ENCODE results near the gene CSTB. TPM values are rescaled to one million over a fixed set of nuclear protein-coding genes. Genes with fewer than 3 reads are reported as not detected.

CSTB gene
- total RNA-seq, 1 experiment from 2014 or later: 36.1 TPM

DNA sequence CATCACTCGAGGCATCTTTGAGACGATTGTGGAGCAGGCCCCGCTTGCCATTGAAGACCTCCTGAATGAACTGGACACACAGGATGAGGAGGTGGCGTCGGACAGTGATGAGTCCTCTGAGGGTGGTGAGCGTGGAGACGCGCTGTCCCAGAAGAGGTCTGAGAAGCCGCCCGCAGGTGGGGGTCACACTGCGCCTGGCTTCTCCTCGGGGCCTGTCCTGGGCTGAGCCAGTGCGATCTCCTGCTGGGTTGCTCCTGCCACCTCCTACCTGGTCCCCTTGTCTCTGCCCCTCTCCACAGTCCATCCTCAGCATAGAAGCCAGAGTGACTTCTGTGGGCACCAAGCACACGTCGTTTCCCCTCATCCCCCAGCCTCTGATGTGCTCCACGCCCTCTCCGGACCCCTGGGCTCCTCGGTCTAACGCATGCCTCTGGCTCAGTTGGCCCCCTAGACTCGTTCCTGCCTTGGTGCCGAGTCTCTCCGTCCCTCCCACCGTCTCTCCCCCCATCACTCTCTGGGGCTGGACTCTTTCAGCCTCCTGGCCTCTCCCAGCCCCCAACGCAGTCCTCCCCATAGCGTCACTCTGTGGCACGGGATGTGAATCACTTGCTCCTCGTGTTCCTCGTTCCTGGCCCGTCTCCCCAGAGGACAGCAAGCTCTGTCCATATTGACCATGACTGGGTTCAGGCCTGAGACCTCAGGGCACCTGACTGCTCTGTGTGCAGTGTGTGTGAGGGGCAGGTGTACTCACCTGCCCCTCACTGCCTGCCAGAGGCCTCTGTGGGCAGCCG lies 22.0 kb upstream of the CSTB start:
- TF ChIP-seq ZNF416 (CRISPR knock-in tag; IDR thresholded peaks at IDR 0.05): no peak
- TF ChIP-seq PRRX2 (CRISPR knock-in tag; IDR thresholded peaks at IDR 0.05): no peak
- TF ChIP-seq, protein P1, sequence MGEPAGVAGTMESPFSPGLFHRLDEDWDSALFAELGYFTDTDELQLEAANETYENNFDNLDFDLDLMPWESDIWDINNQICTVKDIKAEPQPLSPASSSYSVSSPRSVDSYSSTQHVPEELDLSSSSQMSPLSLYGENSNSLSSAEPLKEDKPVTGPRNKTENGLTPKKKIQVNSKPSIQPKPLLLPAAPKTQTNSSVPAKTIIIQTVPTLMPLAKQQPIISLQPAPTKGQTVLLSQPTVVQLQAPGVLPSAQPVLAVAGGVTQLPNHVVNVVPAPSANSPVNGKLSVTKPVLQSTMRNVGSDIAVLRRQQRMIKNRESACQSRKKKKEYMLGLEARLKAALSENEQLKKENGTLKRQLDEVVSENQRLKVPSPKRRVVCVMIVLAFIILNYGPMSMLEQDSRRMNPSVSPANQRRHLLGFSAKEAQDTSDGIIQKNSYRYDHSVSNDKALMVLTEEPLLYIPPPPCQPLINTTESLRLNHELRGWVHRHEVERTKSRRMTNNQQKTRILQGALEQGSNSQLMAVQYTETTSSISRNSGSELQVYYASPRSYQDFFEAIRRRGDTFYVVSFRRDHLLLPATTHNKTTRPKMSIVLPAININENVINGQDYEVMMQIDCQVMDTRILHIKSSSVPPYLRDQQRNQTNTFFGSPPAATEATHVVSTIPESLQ (CRISPR knock-in tag; IDR thresholded peaks at IDR 0.05): no peak
- TF ChIP-seq TEAD4 (CRISPR knock-in tag; IDR thresholded peaks at IDR 0.05): no peak
- ChIA-PET POLR2A (no interaction called here), CTCF (no interaction called here)
- DNase-seq (ENCODE audit: low spot score): no peak
- peaks cover 79% of the 10 kb centered on the region for H3K36me3 Mint-ChIP-seq
- no peak for ATAC-seq
- no peaks in the 10 kb centered on the region for H3K9me3 Mint-ChIP-seq
- no peak overlapping the region for H3K27ac Mint-ChIP-seq
- no peaks in the 10 kb centered on the region for H3K27me3 Mint-ChIP-seq (ENCODE audit: low read depth)
- H3K4me1 Mint-ChIP-seq: no peaks in the 10 kb centered on the region
- no peak overlapping the region for H3K4me3 Mint-ChIP-seq

DNA sequence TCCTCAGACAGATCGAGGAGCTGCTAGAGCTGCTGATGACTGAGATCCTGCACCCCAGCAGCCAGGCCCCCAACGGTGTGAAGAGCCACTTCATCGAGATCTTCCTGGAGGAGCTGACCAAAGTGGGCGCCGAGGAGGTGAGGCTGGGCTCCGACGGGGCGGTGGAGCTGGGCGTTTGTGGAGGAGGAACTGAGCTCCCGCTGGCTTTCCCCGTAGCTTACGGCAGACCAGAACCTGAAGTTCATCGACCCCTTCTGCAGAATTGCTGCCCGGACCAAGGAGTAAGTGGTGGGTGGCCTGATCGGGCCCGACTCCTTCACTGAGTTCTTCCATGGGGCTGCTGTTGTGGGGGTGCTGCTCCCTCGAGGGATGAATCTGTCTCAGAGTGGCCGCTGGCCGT lies 21.3 kb upstream of the CSTB start:
- peaks cover 80% of the 10 kb centered on the region for H3K36me3 Mint-ChIP-seq
- H3K27ac Mint-ChIP-seq: no peak overlapping the region
- CTCF ChIA-PET: no interaction called here
- no peaks in the 10 kb centered on the region for H3K27me3 Mint-ChIP-seq (ENCODE audit: low read depth)
- ATAC-seq: no peak
- TF ChIP-seq SP1 (CRISPR knock-in tag; conservative IDR thresholded peaks at IDR 0.05) (no peak), ELF4 (CRISPR knock-in tag; IDR thresholded peaks at IDR 0.05; ENCODE audit: low read depth) (no peak), RELA (CRISPR knock-in tag; IDR thresholded peaks at IDR 0.05; ENCODE audit: borderline replicate concordance) (no peak)
- TF ChIP-seq, protein P2, sequence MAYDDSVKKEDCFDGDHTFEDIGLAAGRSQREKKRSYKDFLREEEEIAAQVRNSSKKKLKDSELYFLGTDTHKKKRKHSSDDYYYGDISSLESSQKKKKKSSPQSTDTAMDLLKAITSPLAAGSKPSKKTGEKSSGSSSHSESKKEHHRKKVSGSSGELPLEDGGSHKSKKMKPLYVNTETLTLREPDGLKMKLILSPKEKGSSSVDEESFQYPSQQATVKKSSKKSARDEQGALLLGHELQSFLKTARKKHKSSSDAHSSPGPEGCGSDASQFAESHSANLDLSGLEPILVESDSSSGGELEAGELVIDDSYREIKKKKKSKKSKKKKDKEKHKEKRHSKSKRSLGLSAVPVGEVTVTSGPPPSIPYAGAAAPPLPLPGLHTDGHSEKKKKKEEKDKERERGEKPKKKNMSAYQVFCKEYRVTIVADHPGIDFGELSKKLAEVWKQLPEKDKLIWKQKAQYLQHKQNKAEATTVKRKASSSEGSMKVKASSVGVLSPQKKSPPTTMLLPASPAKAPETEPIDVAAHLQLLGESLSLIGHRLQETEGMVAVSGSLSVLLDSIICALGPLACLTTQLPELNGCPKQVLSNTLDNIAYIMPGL (CRISPR knock-in tag; IDR thresholded peaks at IDR 0.05): no peak
- DNase-seq (ENCODE audit: low spot score): no peak
- no peaks in the 10 kb centered on the region for H3K4me1 Mint-ChIP-seq
- POLR2A ChIA-PET: no interaction called here
- H3K9me3 Mint-ChIP-seq: no peaks in the 10 kb centered on the region
- no peak overlapping the region for H3K4me3 Mint-ChIP-seq

DNA sequence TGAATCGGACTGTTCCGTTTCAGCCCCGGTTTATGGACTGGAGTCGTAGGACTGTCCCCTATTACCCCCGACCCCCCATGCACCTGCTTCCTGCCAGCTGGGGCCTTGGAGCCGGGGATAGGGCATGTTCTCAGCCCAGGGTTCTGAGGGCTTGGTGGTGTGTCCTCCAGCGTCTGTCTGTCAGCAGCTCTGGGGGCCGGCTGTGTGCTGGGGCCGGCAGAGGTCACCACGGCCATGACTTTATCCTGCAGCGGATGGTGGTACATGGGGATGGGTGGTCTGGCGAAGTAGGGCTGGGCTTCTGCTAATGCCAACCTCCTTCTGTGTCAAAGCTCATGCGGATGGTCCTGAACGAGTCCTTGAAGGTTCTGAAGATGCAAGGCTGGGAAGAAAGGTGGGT lies 18.7 kb upstream of the CSTB start:
- ATAC-seq (no peak), DNase-seq (ENCODE audit: low spot score) (no peak)
- no peaks in the 10 kb centered on the region for H3K27me3 Mint-ChIP-seq (ENCODE audit: low read depth)
- peaks cover 74% of the 10 kb centered on the region for H3K36me3 Mint-ChIP-seq
- H3K9me3 Mint-ChIP-seq: no peaks in the 10 kb centered on the region
- POLR2A ChIA-PET: no interaction called here
- H3K4me1 Mint-ChIP-seq: peaks cover 11% of the 10 kb centered on the region
- H3K4me3 Mint-ChIP-seq: no peak overlapping the region
- H3K27ac Mint-ChIP-seq: no peak overlapping the region
- CTCF ChIA-PET: no interaction called here
- TF ChIP-seq SOX15 (CRISPR knock-in tag; IDR thresholded peaks at IDR 0.05) (no peak), CBFB (CRISPR knock-in tag; IDR thresholded peaks at IDR 0.05; ENCODE audit: low read depth) (no peak), FOXK1 (CRISPR knock-in tag; IDR thresholded peaks at IDR 0.05) (no peak), OVOL2 (CRISPR knock-in tag; IDR thresholded peaks at IDR 0.05; ENCODE audit: borderline replicate concordance) (no peak), ZNF671 (CRISPR knock-in tag; IDR thresholded peaks at IDR 0.05) (no peak), CREM (CRISPR knock-in tag; IDR thresholded peaks at IDR 0.05) (no peak)
- TF ChIP-seq, protein P3, sequence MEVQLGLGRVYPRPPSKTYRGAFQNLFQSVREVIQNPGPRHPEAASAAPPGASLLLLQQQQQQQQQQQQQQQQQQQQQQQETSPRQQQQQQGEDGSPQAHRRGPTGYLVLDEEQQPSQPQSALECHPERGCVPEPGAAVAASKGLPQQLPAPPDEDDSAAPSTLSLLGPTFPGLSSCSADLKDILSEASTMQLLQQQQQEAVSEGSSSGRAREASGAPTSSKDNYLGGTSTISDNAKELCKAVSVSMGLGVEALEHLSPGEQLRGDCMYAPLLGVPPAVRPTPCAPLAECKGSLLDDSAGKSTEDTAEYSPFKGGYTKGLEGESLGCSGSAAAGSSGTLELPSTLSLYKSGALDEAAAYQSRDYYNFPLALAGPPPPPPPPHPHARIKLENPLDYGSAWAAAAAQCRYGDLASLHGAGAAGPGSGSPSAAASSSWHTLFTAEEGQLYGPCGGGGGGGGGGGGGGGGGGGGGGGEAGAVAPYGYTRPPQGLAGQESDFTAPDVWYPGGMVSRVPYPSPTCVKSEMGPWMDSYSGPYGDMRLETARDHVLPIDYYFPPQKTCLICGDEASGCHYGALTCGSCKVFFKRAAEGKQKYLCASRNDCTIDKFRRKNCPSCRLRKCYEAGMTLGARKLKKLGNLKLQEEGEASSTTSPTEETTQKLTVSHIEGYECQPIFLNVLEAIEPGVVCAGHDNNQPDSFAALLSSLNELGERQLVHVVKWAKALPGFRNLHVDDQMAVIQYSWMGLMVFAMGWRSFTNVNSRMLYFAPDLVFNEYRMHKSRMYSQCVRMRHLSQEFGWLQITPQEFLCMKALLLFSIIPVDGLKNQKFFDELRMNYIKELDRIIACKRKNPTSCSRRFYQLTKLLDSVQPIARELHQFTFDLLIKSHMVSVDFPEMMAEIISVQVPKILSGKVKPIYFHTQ (CRISPR knock-in tag; IDR thresholded peaks at IDR 0.05): no peak
- TF ChIP-seq, protein P4, sequence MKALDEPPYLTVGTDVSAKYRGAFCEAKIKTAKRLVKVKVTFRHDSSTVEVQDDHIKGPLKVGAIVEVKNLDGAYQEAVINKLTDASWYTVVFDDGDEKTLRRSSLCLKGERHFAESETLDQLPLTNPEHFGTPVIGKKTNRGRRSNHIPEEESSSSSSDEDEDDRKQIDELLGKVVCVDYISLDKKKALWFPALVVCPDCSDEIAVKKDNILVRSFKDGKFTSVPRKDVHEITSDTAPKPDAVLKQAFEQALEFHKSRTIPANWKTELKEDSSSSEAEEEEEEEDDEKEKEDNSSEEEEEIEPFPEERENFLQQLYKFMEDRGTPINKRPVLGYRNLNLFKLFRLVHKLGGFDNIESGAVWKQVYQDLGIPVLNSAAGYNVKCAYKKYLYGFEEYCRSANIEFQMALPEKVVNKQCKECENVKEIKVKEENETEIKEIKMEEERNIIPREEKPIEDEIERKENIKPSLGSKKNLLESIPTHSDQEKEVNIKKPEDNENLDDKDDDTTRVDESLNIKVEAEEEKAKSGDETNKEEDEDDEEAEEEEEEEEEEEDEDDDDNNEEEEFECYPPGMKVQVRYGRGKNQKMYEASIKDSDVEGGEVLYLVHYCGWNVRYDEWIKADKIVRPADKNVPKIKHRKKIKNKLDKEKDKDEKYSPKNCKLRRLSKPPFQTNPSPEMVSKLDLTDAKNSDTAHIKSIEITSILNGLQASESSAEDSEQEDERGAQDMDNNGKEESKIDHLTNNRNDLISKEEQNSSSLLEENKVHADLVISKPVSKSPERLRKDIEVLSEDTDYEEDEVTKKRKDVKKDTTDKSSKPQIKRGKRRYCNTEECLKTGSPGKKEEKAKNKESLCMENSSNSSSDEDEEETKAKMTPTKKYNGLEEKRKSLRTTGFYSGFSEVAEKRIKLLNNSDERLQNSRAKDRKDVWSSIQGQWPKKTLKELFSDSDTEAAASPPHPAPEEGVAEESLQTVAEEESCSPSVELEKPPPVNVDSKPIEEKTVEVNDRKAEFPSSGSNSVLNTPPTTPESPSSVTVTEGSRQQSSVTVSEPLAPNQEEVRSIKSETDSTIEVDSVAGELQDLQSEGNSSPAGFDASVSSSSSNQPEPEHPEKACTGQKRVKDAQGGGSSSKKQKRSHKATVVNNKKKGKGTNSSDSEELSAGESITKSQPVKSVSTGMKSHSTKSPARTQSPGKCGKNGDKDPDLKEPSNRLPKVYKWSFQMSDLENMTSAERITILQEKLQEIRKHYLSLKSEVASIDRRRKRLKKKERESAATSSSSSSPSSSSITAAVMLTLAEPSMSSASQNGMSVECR (CRISPR knock-in tag; IDR thresholded peaks at IDR 0.05; ENCODE audit: borderline replicate concordance): no peak
- TF ChIP-seq, protein P5, sequence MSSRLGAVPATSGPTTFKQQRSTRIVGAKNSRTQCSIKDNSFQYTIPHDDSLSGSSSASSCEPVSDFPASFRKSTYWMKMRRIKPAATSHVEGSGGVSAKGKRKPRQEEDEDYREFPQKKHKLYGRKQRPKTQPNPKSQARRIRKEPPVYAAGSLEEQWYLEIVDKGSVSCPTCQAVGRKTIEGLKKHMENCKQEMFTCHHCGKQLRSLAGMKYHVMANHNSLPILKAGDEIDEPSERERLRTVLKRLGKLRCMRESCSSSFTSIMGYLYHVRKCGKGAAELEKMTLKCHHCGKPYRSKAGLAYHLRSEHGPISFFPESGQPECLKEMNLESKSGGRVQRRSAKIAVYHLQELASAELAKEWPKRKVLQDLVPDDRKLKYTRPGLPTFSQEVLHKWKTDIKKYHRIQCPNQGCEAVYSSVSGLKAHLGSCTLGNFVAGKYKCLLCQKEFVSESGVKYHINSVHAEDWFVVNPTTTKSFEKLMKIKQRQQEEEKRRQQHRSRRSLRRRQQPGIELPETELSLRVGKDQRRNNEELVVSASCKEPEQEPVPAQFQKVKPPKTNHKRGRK (CRISPR knock-in tag; IDR thresholded peaks at IDR 0.05; ENCODE audit: borderline replicate concordance): no peak
- TF ChIP-seq, protein P6, sequence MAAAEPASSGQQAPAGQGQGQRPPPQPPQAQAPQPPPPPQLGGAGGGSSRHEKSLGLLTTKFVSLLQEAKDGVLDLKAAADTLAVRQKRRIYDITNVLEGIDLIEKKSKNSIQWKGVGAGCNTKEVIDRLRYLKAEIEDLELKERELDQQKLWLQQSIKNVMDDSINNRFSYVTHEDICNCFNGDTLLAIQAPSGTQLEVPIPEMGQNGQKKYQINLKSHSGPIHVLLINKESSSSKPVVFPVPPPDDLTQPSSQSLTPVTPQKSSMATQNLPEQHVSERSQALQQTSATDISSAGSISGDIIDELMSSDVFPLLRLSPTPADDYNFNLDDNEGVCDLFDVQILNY (CRISPR knock-in tag; IDR thresholded peaks at IDR 0.05): no peak

Measured in WTC11 (cell line).